NCI-H2196 treated with DMSO at 0.1 percent for 48 hours (cell line): ENCODE data around the gene BRINP2.

ENCODE experiments used
- DNase-seq: peaks from one replicate; lab custom pipeline; 2025; ENCODE audit not compliant: unreplicated experiment; lab: John Stamatoyannopoulos, UW

Gene BRINP2

GRCh38 chr1:177165069-177165439, 5.7 kb upstream of the BRINP2 start:
- no peak for DNase-seq

DNA sequence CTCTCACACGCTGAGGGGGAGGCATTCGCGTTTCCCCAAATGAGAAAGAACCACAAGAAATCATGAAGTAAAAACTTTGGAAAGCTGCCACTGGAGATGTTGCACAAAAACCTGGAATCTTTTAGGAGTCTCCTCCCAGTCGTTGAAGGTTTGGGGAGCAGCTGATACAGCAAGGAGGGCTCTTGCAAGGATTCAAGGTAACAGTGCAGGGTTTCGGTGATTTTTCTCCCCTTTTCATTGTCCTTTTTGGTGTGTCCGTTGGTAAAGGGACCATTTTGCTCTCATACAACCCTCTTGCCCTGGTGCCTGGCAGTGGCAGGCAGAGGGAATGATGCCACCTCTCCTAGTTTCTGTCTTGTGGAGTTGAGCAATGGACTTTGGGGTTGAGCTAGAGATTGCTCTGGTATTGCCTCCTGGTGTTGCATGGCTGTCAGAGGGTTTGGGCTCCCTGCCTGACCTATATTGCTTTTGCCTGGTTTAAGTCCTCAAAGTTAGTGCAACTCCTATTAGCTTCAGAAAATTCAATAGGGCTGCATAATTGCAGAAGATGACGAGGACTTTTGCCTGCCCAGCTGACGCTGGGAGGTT, 872 bp downstream of the BRINP2 start:
- no peak for DNase-seq

- DNase-seq = no peak
These were observed 1.5 kb downstream of the BRINP2 start for GRCh38 chr1:177172272-177172671.

DNA sequence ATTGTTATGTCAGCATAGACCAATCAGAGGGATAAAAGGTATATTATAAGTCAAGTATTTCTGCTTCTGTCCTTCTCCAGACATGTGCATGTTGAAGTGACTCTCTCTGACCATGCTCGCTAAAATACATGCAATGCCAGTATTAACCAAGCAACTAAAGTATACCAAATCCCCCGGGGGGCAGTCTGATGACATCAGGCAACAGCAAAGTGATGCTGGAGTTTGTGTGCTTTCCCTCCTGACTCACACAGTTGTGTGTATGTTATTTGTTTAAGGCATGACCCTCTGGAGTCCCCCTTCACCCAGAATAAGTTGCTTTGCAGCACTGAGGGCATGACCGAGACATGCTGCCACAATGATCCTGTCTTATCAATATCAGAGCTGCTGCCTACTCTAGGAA, 2.1 kb downstream of the BRINP2 start:
- DNase-seq = no peak

GRCh38 chr1:177173976-177174375, 3.2 kb downstream of the BRINP2 start:
- DNase-seq = no peak

DNA sequence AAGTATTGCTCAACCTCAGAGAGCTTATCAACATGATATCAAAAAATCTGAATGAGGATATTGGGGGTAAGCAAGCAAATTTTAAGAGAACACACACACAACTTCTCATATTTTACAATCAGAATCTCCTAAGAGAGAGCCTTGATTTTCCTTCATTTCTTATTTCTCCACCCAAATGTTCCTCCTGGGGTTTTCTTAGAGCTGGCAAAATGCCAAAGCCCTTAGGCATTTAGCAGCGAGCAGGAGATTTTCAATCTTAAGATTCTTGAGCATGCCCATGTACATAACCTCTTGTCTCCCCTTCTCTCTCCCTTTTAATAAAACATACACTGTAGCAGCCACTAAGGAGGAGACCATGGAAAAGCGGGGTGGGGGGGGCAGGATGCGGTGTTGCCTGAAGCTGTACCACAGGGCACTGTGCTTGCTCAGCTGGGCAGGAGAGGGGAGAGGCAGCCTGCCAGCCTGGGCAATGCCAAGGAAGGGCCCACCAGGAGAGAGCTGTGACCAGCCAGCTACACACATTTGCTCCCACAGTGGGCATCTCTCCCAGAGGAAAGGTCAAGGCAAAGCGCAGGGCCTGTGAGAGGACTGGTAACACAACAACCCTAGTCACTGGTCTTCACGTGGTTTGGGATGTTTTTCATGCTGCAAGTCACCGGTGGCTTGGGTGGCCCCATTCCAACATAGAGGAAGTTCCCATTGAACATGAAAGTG, 4.3 kb downstream of the BRINP2 start:
- no peak for DNase-seq

DNA sequence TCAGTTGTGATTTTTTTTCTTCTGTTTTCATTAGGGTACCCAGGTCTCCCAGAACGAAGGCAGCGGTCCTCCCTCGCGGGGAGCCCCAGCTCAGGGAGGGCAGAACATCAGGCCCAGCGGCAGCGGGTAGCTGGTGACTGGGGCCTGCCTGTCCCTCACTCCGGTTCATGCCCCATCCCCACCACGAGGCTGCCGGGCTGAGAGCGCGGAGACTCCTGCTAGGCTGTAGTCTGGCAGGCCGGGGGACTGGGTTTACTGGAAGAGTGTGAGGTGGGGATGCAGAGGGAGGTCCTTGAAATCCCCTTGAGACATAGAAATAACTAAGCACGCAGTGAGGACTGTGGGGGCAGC, 10.5 kb downstream of the BRINP2 start:
- DNase-seq = no peak

- DNase-seq = no peak
These were observed 11.0 kb downstream of the BRINP2 start for GRCh38 chr1:177181631-177182291.

DNA sequence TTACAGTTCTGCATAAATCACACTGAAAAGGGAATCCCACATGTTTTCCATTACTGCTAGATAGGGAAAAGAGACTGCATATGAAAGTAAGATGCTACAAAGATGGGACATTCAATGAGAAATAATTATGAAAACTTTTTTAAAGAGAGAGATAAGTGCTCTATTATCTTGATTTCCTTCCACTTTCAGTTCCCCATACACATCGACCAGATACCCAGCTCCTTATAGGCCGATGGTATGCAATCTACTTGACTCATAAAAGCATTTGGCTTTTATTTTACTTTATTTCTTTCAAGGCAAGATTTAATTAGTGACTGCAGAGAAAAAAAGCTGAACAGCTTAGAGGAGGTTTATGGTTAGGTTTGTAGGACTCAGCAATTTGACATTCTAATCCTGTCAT, 13.1 kb downstream of the BRINP2 start:
- DNase-seq = no peak

DNA sequence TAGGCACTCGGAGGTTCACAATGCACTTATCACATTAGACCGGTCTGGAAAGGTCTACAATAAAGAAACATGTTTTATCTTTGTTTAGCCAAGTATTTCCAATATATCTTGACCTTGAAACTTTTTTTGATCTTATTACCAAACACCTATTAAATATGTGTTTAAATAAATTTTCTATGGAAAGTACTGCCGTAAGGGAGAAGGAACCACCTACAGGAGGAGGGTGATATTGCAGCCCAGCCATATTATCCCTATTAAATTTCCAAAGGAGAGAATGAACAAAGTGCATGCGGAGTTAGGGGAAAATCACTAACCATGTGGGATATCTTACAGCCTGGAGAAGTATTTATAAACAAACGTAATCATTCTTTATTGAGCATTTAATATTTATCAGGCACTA, 14.5 kb downstream of the BRINP2 start:
- DNase-seq = no peak

- no peak for DNase-seq
These were observed 15.9 kb downstream of the BRINP2 start for GRCh38 chr1:177186639-177187038.

DNA sequence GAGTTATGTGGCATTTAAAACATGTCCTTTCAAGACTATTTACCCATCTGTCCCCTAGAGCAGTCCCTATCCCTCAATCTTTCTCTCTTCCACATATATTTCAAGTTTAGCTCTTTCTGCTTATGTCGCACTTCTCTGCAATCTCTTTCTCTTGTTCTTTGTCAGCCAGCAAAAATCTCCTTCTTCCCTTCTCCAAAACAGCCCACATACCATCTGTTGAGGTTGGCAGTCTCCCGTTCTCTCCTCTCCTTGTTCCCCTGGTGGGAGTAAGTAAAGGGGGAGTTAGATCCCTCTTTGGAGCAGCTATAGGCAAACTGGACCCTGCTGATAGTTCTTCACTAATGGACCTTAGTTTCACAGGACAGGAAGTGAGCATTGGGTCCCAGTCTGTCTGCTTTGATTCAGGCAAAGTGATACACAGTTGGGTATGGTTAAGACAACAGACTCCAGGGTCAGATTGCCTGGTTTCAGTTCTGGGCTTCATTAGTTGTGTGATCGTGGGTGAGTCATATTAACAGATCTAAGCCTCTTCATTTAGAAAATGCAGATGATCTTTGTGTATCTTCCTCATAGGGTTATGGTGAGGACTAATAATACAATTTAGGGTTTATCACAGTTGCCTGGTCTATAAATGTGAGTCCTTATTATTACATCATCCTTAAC, 19.7 kb downstream of the BRINP2 start:
- no peak for DNase-seq

DNA sequence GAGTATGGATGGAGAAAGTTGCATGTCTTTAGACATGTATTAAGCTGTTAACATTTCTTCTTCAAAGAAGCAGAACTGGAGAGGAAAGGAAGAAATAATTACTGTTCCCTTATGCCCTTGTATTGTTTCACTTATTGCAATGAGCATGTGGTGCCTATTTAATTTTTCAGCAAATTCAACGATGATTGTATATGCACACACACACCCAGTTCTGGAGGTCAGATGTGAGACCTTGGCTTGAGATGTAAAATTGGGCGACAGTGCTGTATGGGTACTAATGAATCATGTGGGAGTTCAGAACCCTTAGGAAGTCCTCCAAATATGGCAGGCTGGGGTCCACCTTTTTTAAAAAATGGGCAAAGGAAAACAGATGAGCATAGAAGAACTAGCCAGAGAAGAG, 27.5 kb downstream of the BRINP2 start:
- no peak for DNase-seq

DNA sequence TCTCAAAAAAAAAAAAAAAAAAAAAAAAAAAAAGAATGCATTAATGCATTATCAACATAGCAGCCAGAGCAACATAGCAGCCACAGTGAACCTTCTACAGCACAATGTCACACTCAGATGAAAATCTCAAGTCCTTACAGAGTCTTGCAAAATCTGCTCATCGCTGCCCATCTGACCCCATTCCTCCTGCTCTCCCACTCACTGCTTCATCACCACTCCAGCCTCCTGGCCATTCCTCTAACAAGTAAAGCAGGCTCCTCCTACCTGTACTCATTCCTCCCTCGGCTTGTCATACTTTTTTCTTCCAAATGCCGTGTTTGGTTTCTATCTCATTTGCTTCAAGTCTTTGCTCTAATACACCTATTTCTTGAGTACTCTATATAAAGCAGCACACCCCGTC, 29.5 kb downstream of the BRINP2 start:
- DNase-seq = no peak

DNA sequence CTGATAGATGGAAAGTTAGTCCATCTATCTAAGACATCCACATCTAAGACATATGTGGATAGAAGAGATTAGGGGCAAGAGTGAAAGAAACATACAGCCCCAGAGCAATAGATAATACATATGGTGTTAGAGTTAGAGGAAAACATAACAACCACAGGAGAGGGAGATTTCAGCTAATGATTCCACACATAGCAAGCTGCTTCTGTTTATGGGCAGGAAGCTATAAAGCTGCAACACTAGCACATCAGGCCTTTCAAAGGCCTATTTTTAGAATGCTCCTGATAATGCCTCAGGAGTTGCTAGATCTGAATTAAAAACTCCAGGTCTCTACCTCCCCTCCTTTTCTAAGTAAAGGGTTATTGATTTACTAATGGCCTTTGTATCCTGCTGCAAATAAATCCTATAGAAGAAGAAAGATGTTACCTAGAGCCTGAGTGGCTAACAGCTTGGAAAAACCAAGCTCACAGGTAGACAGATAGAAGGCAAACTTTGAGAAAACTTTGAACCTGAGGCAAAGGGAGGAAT, 36.1 kb downstream of the BRINP2 start:
- DNase-seq = no peak

- no peak for DNase-seq
These were observed 38.2 kb downstream of the BRINP2 start for GRCh38 chr1:177208920-177209319.

DNA sequence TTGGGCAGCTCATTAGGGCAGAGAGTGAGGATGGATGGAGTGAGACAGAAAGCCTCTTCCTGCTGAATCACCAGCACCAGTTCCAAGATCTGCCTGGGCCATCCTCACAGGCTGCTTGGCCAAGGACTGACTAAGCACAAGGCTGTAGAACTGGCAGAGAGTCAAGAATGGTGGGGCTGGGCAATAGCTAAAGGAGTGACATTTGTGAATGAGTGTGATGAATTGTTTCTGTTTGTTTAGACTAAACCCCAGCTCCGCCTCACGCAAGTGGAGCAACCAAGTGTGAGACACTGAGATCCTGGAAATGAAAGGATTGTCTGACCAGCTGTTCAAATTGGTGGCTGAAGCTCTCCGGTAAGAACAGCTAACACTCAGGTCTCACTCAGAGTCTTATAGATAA, 38.6 kb downstream of the BRINP2 start:
- no peak for DNase-seq

DNA sequence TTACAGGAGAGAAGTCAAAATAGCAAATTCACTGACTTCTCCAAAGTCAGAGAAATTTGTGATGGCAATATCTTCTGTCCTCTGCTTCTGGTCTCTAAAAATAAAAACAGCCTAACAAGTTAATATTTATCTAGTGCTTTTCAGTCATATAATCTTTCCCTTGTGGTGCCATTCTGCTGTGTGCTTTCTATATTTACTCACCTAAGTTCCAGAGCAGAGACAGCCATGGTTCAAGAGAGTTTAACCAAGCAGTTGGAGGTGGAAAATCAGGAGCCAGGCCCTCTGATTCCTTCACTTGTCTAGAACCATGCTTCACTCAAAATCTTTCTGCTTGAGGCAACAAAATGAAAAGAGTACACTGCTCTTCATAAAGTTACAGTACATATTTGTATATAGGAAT, 39.3 kb downstream of the BRINP2 start:
- no peak for DNase-seq

DNA sequence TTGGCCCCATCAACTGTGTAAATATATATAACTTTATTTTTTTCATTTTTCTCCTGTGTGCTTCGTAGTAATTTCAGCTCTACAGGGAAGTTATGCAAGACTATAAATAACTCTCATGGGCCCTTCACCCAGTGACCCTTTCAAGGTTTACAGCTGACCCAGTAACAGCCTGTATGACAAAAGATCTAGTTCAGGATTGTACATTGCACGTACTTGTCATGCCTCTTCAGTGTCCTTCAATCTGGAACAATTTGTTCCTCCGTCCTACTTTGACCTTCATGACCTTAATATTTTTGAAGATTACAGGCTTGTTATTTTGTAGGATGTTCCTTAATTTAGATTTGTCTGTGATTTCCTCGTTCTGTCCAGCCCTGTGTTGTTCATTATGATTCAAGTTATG, 40.5 kb downstream of the BRINP2 start:
- DNase-seq = no peak

- DNase-seq = no peak
These were observed 45.9 kb downstream of the BRINP2 start for GRCh38 chr1:177216587-177217202.
